ENCODE data around the gene STARD5. TPM values are rescaled to one million over a fixed set of nuclear protein-coding genes. Genes with fewer than 3 reads are reported as not detected.

The STARD5 gene
- total RNA-seq, 2 experiments from 2014 or later, result 6.5 to 20.3 TPM

DNA sequence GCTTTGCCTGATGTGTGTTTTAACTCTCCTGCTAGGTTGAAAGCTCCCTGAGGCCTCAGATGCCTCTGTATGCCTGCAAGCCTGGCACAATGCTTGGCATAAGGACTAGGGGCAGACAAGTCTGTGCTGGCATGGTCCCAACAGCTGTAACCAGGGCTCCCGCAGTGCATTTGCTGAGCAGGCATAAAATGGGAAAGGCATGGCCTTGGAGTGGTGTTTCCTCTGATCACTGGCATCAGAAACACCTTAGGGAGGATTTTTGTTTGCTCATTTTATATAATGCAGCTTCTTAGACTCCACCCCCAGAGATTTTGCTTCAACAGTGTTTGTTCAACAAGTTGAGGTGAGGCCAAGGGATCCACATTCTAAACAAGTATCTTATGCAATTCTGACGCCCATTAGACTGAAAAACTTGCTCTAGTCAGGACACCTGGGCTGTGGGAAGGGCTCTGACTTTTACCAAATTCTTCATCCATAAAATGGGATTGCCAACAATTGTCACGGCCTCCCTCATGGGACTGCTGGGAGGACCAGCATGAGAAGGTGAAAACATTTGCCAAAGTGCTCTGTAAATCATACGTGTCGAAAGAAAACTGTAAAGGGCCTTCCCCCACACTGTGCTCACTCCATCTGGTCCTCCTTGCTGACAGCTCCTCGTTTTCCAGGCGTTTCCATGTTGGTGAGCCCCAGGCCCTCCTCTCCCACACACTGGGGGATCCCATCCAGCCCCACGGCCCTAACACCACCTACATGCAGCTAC is 43.1 kb downstream of the STARD5 start:
- Histone ChIP-seq H3K4me1 (ENCODE audit: insufficient read depth, low read length, poor library complexity, severe bottlenecking) (peaks cover 24% of the 10 kb centered on the region), H3K4me2 (ENCODE audit: low read length) (no peak overlapping the region), H3K9me2 (ENCODE audit: insufficient read depth, low read length) (no peaks in the 10 kb centered on the region), H2AFZ (ENCODE audit: low read length) (no peak overlapping the region), H3K9me3 (ENCODE audit: low read length) (peaks cover 24% of the 10 kb centered on the region), H3K27ac (ENCODE audit: low read depth, low read length, poor library complexity, severe bottlenecking) (no peak overlapping the region), H4K20me1 (ENCODE audit: insufficient read depth, low read length) (no peaks in the 10 kb centered on the region), H3K79me2 (ENCODE audit: insufficient read depth, low read depth, low read length) (no peaks in the 10 kb centered on the region), H3K36me3 (ENCODE audit: insufficient read depth, low read length) (peaks cover 6% of the 10 kb centered on the region; the same call in 1 of the 2 replicates), H3K4me3 (ENCODE audit: low read depth, low read length, poor library complexity, severe bottlenecking) (no peak overlapping the region)
- TF ChIP-seq EZH2phosphoT487 (IDR thresholded peaks at IDR 0.05; ENCODE audit: borderline replicate concordance, low read depth, low read length), result no peak
- BruUV-seq (replicated peaks), result no TSS peak
- ChIA-PET POLR2A (interaction anchor here (0.7 to 1.7 kb wide), 5 partner anchors 9 to 60 kb away, joined by 3 to 5 read pairs (median 3); partner anchors contain the start of gene STARD5), CTCF (ENCODE audit: unreplicated experiment) (no interaction called here)
- intact Hi-C loops (cut with micrococcal nuclease; ENCODE audit: unreplicated experiment), result no loop called here
- DNase-seq (ENCODE audit: low spot score), result no peak

DNA sequence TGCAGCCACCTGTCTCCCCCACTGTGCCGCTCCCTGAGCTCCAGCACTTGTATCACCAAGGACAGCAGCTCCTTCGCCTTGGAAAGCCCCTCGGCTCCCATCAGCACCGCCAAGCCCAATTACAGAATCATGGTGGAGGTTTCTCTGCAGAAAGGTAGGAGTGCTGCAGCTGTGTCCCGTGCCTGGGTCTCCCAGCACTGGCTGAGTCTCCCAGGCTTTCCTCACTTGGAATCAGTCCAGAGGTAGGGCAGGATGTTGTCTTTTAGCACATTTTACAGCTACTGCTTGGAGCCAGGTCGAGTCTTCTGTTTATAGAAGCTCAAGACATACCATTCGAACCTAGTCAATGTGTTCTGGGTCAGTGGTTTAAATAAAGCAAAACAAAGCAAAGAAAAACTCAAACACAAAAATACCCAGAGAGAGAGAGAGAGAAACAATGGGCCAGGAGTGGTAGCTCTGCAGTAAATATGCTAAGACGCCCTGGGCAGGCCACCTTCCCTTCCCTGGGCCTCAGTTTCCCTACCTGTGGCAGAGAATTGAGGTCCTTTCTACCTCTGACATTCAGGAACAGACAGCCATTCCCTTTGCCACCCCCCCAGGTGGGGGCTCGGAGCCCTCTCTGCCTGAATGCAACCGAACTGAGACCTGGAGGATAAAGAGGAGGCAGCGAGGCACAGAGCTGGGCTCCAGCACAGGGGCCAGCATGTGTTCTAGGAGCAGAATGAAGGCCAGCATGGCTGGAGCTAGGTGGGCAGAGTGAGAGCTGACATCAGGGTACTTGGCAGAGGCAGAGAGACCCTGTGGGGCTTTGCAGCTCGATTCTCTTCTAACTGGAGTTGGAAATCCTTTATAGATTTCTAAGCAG is 44.1 kb downstream of the STARD5 start:
- TF ChIP-seq, protein P1, sequence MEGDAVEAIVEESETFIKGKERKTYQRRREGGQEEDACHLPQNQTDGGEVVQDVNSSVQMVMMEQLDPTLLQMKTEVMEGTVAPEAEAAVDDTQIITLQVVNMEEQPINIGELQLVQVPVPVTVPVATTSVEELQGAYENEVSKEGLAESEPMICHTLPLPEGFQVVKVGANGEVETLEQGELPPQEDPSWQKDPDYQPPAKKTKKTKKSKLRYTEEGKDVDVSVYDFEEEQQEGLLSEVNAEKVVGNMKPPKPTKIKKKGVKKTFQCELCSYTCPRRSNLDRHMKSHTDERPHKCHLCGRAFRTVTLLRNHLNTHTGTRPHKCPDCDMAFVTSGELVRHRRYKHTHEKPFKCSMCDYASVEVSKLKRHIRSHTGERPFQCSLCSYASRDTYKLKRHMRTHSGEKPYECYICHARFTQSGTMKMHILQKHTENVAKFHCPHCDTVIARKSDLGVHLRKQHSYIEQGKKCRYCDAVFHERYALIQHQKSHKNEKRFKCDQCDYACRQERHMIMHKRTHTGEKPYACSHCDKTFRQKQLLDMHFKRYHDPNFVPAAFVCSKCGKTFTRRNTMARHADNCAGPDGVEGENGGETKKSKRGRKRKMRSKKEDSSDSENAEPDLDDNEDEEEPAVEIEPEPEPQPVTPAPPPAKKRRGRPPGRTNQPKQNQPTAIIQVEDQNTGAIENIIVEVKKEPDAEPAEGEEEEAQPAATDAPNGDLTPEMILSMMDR (conservative IDR thresholded peaks at IDR 0.05; ENCODE audit: low read length), result no peak
- TF ChIP-seq EZH2phosphoT487 (IDR thresholded peaks at IDR 0.05; ENCODE audit: borderline replicate concordance, low read depth, low read length), result no peak
- H3K27ac ChIP-seq (ENCODE audit: low read depth, low read length, poor library complexity, severe bottlenecking), result no peak overlapping the region
- peaks cover 28% of the 10 kb centered on the region for H3K9me3 ChIP-seq (ENCODE audit: low read length)
- POLR2A ChIA-PET, result interaction anchor here (0.7 to 1.7 kb wide), 9 partner anchors 10 to 61 kb away, joined by 3 to 5 read pairs (median 3); partner anchors contain the start of gene STARD5
- no peaks in the 10 kb centered on the region for H3K9me2 ChIP-seq (ENCODE audit: insufficient read depth, low read length)
- BruUV-seq (replicated peaks), result no TSS peak
- peaks cover 6% of the 10 kb centered on the region; the same call in 1 of the 2 replicates for H3K36me3 ChIP-seq (ENCODE audit: insufficient read depth, low read length)
- H4K20me1 ChIP-seq (ENCODE audit: insufficient read depth, low read length), result no peaks in the 10 kb centered on the region
- peaks cover 20% of the 10 kb centered on the region for H3K4me1 ChIP-seq (ENCODE audit: insufficient read depth, low read length, poor library complexity, severe bottlenecking)
- CTCF ChIA-PET (ENCODE audit: unreplicated experiment), result interaction anchor here (0.7 to 1.8 kb wide), 3 partner anchors 12 to 44 kb away, joined by 3 to 4 read pairs (median 4); partner anchors contain the start of gene STARD5
- no peak overlapping the region for H2AFZ ChIP-seq (ENCODE audit: low read length)
- no peaks in the 10 kb centered on the region for H3K79me2 ChIP-seq (ENCODE audit: insufficient read depth, low read depth, low read length)
- H3K4me3 ChIP-seq (ENCODE audit: low read depth, low read length, poor library complexity, severe bottlenecking), result no peak overlapping the region
- no peak overlapping the region for H3K4me2 ChIP-seq (ENCODE audit: low read length)
- intact Hi-C loops (cut with micrococcal nuclease; ENCODE audit: unreplicated experiment), result no loop called here
- DNase-seq (ENCODE audit: low spot score), result no peak

DNA sequence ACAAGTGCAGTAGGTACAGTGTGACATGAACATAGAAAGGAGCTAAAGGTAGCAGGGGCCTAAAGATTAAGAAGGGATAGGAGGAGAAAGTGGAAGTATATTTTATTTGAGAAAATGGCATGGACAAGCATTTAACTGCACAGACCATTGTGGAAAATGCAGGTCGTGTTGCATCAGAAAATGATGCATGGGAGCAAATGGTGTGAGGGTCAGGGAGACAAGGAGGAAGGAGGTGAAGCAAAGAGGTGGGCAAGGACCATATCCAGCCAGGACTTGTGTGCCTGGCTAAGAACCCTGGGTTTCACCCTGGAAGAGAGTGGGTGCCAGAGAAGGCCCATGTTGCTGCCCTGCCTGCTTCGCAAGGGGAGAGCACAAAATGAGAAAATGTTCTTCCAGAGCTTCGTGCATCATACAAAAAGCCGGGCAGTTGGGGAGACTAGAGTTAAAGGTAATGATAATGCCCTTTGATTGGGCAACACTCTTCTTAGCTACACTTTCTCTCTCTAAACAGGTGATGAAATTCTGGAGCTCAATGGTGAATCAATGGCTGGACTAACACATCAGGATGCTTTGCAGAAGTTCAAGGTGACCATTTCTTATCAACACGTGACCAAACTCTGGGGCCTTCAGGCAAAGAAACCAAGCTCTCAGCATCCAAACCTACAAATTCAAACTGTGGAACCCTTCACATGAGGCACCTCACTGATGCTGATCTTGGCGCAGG is 45.5 kb downstream of the STARD5 start:
- ChIA-PET POLR2A (interaction anchor here (0.7 to 1.2 kb wide), 4 partner anchors 12 to 49 kb away, joined by 3 to 4 read pairs (median 4); no protein-coding TSS in a partner anchor), CTCF (ENCODE audit: unreplicated experiment) (interaction anchor here (1.8 kb wide), 1 partner anchor 17 kb away, joined by 4 read pairs; no protein-coding TSS in a partner anchor)

More for the DNA sequence above, 45.5 kb downstream of the STARD5 start:
- peaks cover 28% of the 10 kb centered on the region for H3K9me3 ChIP-seq (ENCODE audit: low read length)
- H3K4me3 ChIP-seq (ENCODE audit: low read depth, low read length, poor library complexity, severe bottlenecking), result no peak overlapping the region
- BruUV-seq (replicated peaks), result no TSS peak
- peaks cover 6% of the 10 kb centered on the region; the same call in 1 of the 2 replicates for H3K36me3 ChIP-seq (ENCODE audit: insufficient read depth, low read length)
- no peaks in the 10 kb centered on the region for H3K79me2 ChIP-seq (ENCODE audit: insufficient read depth, low read depth, low read length)
- no peak for DNase-seq (ENCODE audit: low spot score)
- H2AFZ ChIP-seq (ENCODE audit: low read length), result no peak overlapping the region
- no peaks in the 10 kb centered on the region for H3K9me2 ChIP-seq (ENCODE audit: insufficient read depth, low read length)
- H3K4me2 ChIP-seq (ENCODE audit: low read length), result no peak overlapping the region
- no peaks in the 10 kb centered on the region for H4K20me1 ChIP-seq (ENCODE audit: insufficient read depth, low read length)
- TF ChIP-seq, protein P1 (conservative IDR thresholded peaks at IDR 0.05; ENCODE audit: low read length), result no peak
- intact Hi-C loops (cut with micrococcal nuclease; ENCODE audit: unreplicated experiment), result no loop called here
- no peak overlapping the region for H3K27ac ChIP-seq (ENCODE audit: low read depth, low read length, poor library complexity, severe bottlenecking)
- H3K4me1 ChIP-seq (ENCODE audit: insufficient read depth, low read length, poor library complexity, severe bottlenecking), result peaks cover 10% of the 10 kb centered on the region
